GM19452 (cell line): ENCODE measurements around the gene STAT6.

ENCODE experiments used
- ATAC-seq: cut with Tn5 transposase; IDR thresholded peaks from one replicate; pipeline ENCODE4 v1.9.1; 2021; ENCODE audit not compliant: unreplicated experiment

Gene STAT6

DNA sequence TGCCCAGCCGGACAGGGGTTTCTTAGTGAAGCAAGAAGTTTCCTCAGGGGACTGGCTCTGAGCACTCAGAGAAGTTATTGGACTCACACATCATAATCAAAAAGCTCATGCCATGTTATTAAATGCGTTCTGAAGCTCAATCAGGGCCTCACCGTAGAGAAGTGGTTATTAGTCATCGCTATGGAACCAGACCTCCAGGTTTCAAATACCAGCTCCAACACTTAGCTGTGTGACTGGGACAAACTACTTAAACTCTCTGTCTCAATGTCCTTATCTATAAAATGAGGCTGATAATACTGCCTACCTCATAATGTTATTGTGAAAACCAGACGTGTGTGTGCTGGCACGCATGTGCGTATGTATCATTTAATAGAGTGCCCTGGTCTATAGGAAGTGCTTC, 7.3 kb downstream of the STAT6 start:
- ATAC-seq: no peak

DNA sequence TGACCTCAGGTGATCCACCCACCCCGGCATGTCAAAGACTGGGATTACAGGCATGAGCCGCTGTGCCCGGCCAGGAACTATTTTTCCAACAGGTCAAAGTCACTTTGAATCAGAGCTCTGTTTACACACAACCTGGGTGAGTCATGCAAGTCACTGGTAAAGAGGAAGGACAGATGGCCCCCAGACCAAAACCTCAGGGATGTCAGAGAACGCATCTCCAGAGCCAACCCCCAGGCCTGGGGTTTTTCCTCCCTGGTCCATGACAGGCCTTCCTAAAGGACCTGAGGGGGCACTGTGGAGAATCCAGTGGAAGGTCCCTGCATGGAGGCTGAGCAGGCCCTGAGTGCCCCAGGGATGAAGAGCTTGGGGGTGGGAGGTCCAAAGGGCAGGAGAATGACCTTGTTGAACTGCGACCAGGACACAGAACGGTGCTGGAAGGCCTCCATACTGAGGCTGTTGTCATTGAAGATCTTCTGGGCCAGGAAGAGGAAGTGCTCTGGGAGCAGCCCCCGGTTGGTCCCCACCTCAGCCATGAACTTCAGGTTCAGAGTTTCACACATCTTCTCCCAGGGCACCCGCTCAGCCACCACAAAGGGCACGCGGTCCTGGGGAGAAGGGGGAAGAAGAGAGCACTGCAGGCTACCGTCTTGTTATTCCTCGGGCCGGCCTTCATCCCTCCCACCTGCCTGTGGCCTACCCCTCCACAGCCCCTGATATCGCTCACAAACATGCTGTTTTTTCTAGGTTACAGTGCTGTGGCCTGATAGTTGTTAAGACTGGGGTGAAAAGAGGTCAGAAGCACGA, 9.1 kb downstream of the STAT6 start:
- no peak for ATAC-seq

DNA sequence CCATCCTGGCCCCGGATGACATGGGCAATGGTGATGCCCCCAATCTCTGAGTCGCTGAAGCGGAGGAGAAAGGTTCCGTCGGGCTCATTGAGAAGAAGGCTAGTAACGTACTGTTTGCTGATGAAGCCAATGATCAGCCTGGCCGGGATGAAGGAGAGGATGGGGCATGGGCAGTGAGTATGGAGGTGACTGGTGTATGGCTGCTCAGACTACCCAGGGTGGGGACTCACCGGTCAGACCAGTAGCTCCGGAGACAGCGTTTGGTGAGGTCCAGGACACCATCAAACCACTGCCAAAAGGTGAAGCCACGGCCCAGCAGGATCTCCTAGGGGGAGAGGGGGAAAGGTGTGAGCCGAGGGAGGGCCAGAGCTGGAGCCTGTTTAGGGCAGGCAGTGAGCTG, 11.4 kb downstream of the STAT6 start:
- no peak for ATAC-seq

DNA sequence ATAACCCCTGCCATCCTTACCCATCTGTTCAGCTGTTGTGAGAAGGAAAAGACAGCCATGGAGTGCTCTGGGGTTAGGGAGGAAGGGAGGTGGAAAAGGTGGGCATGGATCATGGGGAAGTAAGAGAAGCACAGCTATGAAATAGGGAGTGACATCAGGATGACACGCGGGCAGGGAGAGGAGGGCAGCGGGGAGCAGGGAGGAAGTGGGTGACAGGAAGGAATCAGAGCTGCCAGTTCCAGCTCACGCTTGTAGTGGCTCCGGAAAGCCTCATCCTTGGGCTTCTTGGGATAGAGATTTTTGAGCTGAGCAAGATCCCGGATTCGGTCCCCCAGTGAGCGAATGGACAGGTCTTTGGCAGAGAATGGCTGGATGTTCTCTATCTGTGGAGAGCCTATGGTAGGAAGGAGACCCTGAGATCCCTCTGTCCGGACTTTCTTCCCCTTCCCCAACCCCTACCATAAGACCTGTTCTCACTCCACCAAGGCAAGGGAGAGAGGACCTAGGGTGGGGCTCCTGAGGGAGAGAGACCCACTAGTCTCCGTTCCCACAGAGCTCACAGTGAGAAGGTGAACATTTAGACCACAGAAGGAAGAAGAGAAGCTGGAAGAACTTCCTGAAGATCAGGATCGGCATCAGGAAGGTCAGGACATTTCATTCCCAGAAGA, 12.0 kb downstream of the STAT6 start:
- ATAC-seq: no peak

DNA sequence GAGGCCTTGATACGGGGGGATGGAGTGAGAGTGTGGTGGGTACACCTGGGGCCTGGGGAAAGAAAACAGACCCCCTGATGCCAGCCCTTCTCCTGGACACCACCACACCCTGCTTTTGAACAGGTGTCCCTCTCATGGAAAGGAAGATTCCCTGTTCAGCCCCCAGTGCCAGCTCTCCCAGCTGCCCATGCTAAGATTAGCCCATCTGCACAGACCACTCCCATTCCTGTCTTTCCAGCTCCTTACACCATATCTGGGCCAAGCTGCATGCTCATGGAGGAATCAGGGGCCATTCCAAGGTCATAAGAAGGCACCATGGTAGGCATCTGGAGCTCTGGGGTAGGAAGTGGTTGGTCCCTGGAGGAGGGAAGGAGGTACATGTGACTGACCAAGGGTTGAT, 12.6 kb downstream of the STAT6 start:
- no peak for ATAC-seq

DNA sequence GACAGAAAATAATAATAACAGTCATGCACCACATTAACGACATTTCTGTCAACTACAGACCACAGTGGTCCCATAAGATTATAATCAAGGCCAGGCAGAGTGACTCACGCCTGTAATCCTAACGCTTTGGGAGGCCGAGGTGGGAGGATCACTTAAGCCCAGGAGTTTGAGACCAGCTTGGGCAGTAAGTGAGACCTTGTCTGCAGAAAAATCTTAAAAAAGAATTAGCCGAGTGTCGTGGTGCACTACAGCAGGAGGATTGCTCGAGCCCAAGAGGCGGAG, 13.7 kb downstream of the STAT6 start:
- ATAC-seq: no peak

DNA sequence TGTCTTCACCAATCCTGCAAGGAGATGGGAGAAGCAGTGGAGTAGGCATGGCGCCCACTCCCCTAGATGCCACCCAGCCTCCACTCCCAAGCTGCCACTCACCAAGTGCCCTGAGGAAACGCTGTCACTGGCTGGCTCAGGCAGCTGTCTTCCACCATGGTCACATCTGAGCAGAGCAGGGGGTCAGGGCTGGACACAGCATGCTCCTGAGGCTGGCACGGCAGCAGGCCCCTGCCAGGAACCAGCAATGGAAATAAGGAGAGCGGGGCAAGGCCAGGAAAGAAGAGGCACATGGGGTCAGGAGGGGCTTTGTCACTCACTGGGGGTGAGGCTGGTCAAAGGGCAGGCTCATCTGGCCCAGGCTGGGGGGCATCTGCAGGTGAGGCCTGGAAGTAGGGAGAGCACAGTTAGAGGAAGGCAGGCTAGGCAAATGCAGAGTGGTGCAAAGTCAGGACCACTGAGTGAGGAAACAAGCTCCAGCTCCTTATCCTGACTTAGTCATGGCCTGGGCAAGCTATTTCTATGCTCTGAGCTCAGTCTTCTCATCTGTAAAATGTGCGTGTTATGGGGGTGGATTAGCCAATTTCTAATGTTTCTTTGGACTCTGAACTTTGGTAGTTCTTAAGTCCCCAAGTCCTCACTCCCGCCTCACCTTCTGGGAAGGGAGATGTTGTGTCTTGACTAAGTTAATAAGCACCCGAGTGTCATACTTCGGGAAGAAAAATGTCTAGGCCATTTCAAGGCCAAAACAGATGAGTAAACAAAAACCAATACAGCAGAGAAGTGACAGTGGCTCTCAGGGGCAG, 14.2 kb downstream of the STAT6 start:
- ATAC-seq: no peak

DNA sequence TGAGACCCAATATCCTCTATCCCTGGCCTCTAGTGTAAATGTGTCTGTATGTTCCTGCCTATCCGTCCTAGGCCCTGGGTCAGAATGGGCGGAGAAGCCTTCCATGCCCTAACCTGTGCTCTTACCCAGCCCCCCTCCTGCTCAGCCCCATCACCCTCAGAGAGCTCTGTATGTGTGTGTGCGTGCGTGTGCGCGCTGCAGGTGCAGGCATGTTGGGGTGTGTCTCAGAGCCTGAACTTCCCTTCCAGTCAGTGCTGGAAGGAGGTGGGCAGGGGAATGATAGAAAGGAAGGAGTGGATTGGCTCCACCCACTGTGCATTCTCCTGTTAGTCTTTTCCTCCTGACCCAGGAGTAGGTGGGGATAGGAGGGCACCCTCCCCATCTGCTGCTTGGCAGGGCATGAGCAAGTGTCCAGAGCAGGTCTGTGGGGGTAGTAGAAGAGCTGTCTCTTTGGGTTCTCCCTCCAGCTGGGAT, 15.0 kb downstream of the STAT6 start:
- no peak for ATAC-seq

DNA sequence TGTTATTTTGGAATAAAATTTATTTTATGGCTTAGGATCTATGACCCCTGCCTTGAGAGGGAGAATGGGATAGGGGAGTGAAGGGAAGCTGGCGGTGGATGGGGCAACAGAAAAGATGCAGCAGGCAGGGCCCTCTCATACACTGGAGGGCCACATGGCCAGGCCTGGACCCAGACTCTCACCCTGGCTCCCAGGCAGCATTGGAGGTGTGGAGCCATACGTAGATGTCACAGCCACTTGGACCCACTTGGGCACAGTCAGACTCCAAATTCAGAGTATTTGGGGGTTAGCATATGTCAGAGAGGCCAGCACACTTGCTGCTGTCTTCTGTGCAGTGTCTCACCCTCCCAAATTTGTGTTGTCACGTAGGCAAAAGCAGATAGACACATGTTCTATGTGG, 15.7 kb downstream of the STAT6 start:
- no peak for ATAC-seq

DNA sequence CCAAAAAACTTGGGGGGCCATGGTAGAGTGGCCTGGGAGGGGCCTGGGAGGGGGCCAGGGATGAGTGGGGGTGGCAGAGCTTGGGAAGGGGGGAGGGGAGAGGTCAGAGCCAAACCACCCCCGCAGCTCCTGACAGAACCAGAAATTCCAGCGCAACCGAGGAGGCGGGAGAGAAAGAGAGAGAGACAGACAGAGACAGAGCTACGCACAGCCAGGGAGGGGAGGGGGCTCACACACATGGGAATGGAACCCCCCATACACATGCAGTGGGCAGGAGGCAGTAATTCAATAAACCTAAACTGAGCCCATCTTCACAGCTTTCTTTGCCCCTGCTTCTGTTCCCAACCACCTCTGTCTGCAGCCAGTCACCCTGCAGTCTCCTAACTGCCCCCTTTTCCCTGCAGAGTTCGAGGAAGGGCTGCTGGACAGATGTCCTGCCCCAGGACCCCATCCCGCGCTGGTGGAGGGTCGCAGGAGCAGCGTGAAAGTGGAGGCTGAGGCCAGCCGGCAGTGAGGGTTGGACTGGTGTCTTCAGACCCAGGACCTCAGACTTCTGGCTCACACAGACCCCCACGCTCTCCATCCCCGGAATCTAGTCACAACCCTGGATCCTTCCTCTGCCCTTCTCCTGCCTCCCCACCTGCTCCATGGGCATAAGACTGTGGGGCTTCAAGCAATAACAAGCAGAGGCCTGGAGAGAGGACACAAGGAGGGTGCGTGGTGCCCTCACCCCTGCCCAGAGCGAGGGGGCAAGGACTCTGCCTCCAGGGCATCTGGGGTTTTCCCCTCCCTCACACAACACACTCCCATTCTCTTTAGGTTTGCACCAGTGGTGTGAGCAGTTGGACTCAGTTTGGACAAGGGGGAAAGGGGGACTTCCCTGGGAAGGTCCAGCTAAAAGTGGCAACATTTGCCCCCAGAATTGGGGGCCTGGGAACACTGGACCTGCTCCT, 16.7 kb downstream of the STAT6 start:
- no peak for ATAC-seq

DNA sequence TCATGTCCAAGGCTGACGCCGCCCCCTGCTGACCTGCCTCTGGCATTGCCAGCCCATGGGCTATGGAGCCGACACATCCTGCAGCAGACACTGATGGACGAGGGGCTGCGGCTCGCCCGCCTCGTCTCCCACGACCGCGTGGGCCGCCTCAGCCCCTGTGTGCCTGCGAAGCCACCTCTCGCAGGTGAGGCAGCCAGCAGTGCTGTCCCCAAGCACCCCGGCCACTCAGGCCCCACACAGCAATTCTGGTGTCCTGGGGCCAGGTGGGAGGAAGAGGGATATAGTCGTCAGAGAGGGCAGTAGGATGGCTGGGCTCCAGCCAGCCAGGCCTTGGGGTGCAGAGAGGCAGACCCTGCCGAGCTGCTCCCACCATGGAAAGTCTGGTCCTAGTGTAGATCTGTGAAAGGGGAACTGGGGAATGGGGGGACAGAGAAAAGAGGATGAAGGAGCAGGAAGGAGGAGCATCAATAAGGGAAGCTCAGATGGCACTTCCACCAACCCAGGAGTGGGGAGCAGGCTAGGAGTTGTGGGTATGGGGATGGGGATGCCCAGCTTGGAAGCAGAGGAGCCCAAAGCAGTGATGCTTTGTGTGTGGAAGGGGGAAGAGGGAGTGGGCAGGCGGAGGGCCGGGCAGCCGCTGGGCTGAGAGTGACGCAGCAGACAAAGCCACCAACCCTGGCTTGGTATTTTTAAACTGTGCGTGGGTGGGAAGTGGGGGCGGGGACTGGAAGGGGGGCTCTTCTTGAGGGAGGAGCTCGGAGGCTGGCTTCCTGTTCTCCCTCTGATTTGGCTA, 17.6 kb downstream of the STAT6 start:
- ATAC-seq: no peak

DNA sequence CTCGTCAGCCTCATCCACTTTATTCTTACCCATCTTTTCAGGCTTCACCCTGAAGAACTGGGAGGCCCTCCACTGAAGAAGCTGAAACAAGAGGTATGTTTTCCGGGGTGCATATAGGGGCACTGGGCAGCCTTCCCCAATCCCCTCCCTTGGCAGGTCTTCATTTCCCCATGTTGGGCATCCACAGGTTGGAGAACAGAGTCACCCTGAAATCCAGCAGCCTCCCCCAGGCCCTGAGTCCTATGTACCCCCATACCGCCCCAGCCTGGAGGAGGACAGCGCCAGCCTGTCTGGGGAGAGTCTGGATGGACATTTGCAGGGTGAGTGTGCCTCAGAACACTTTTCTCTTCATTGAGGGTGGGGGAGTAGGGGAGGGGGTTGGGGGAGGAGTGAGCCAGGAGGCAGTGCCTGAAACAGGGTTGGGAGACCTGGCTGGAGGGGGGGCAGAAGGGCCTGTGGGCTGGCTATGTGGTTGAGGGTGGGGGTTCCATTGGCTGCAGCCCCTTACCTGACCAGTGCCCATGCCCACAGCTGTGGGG, 18.2 kb downstream of the STAT6 start:
- ATAC-seq: no peak

DNA sequence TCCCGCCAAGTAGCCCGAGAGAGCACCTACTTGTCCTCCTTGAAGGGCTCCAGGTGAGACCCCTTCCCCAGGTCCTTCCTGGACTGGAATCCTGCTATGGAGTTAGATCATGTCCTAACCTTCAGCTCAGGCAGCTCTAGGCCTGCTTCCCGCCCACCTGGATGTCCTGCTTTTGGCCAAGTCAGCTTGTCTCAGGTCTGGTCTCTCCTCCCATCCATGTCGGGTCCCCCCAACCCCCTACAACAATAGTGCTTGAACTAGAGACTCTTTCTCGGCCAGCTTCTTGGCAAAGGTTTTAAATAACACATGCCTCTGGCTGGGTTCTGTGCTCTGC, 18.7 kb downstream of the STAT6 start:
- ATAC-seq: no peak

DNA sequence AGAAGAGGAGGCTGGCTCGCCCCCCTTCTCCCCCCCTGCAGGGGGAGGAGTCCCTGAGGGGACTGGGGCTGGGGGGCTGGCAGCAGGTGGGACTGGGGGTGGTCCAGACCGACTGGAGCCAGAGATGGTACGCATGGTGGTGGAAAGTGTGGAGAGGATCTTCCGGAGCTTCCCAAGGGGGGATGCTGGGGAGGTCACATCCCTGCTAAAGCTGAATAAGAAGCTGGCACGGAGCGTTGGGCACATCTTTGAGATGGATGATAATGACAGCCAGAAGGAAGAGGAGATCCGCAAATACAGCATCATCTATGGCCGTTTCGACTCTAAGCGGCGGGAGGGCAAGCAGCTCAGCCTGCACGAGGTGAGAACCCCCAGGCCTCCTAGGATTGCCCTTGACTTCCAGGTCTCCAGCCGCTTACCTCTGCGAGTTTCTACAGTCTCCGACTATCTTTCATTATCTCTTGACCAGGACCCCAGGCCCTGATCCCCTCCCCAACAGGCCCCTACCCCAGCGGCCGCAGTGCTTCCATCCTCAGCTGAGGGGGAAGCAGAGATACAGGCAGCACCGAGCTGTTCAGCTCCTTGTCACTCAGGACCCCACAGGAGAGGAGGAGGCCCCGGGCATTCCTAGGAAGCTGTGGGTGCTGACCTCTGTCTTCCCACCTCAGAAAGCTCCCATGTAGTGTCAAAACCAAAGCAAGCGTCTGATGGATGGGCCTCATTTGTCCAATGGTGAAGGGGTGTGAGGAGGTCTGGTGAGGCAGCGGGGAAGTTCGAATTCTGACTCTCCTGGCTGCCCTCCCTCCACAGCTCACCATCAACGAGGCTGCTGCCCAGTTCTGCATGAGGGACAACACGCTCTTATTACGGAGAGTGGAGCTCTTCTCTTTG, 19.3 kb downstream of the STAT6 start:
- no peak for ATAC-seq

DNA sequence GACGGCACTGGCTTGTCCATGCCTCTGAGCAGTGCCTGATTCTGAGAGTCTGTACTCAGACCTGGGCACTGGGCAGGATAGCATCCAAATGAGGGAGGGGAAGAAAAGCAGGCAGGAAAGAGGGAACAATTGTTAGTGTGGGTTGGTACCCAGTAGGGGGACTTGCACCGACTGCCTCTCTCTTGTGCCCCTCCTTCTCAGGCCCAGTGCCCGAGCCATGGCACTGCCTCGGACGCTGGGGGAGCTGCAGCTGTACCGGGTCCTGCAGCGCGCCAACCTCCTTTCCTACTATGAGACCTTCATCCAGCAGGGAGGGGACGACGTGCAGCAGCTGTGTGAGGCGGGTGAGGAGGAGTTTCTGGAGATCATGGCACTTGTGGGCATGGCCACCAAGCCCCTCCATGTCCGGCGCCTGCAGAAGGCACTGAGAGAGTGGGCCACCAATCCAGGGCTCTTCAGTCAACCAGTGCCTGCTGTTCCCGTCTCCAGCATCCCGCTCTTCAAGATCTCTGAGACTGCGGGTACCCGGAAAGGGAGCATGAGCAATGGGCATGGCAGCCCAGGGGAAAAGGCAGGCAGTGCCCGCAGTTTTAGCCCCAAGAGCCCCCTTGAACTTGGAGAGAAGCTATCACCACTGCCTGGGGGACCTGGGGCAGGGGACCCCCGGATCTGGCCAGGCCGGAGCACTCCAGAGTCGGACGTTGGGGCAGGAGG, 20.1 kb downstream of the STAT6 start:
- no peak for ATAC-seq

DNA sequence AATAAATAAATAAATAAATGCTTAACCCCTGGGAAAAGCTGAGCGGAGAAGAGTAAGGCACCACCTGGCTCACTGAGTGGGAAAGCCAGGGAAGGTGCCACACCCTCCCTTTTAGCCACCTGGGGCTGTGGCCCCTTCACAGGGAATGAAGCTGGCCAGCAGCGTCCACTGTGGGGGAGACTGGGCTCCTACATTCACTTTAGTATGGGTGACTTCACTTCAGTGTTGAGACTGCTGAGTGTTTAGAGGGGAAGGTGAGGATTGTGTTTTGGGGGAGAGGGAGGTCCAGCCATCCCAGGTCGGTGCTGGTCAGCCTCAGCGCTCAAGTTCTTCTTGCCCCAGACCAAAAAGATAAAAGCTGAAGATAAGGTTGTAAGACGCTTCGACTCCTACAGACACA, 20.7 kb downstream of the STAT6 start:
- no peak for ATAC-seq

DNA sequence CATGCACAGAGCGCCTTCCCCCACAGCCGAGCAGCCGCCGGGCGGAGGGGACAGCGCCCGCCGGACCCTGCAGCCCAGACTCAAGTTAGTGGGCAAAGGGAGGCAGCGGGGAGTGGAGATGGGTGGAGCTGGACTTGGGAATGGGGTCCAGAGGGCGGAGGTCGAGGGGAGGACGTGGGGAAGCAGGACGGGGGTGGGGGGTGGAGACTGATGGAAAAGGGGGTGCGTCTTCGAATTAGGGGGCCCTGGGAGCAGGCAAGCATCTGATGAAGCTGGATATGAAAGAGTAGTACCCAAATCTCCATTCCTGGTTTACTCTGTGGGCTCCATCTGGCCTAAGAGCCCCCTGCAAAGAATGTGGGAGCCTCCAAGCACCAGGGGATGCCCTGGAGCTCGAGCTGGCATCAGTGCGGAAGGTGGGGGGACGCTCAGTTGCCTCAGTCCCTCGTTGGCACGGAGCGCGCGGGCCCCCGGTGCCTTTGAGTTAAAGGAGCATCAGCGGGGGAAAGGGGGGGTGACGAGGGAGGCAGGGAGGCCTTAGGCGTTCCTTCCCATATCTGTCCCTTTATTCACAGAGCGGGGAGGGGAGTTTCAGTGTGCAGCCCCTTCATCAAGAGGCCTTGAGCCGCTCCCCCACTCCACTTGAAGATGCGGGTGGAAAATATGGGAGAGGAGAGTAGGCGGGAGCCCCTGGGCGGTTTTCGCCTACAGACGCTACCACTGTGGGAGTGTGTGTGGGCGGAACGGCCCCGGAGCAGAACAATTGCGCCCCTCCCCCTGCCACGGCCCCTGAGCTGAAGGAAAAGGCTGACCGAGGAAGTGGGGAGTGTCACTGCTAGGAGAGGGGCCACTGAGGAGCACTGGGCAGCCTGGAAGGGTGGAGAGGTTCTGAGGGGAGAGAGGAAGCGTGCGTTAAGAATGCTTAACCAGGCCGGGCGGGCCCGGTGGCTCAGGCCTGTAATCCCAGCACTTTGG, 21.6 kb downstream of the STAT6 start:
- no peak for ATAC-seq
